ENCODE data around the gene TMEM168.

The TMEM168 gene

GRCh38 chr7:112781558-112781957, 8.6 kb downstream of the TMEM168 start:
- no peak for TF ChIP-seq CTCF (IDR thresholded peaks at IDR 0.05; ENCODE audit: poor library complexity, severe bottlenecking)
- no peaks in the 10 kb centered on the region for H3K9me3 ChIP-seq (ENCODE audit: severe bottlenecking)
- H3K4me3 ChIP-seq (ENCODE audit: severe bottlenecking) = no peak overlapping the region
- H3K27me3 ChIP-seq (ENCODE audit: insufficient read depth, poor library complexity, severe bottlenecking) = no peaks in the 10 kb centered on the region
- H3K4me1 ChIP-seq (ENCODE audit: insufficient read depth, poor library complexity, severe bottlenecking) = peaks cover 11% of the 10 kb centered on the region
- H3K36me3 ChIP-seq (ENCODE audit: low read depth) = peaks cover 36% of the 10 kb centered on the region
- no peak overlapping the region for H3K27ac ChIP-seq (ENCODE audit: poor library complexity, severe bottlenecking)
- DNase-seq (ENCODE audit: low spot score) = no peak
- ATAC-seq (ENCODE audit: low read depth) = no peak

GRCh38 chr7:112781110-112781509, 9.1 kb downstream of the TMEM168 start:
- Histone ChIP-seq H3K36me3 (ENCODE audit: low read depth) (peaks cover 36% of the 10 kb centered on the region), H3K9me3 (ENCODE audit: severe bottlenecking) (no peaks in the 10 kb centered on the region), H3K27ac (ENCODE audit: poor library complexity, severe bottlenecking) (no peak overlapping the region), H3K4me3 (ENCODE audit: severe bottlenecking) (no peak overlapping the region), H3K4me1 (ENCODE audit: insufficient read depth, poor library complexity, severe bottlenecking) (peaks cover 11% of the 10 kb centered on the region), H3K27me3 (ENCODE audit: insufficient read depth, poor library complexity, severe bottlenecking) (no peaks in the 10 kb centered on the region)
- TF ChIP-seq CTCF (IDR thresholded peaks at IDR 0.05; ENCODE audit: poor library complexity, severe bottlenecking) = no peak
- no peak for DNase-seq (ENCODE audit: low spot score)
- ATAC-seq (ENCODE audit: low read depth) = no peak

DNA sequence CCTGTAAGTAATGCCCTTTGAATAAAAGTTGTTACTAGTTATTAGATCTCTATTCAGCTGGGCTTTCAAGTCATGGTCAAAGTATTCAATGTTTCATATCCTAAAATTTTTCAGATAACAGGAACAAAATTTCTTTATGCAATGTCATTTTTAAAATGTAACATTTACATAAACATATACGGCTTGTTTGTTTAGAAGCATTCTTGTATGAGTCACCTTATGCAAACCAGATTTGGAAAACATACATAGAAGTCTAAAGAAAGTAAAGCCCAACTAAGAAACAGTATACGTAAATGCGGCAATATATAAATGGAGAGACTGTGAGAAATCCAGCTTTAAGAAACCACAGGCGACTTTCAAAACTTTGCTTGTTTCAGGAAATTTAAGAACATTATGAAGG, 10.5 kb downstream of the TMEM168 start:
- no peak for TF ChIP-seq CTCF (IDR thresholded peaks at IDR 0.05; ENCODE audit: poor library complexity, severe bottlenecking)
- DNase-seq (ENCODE audit: low spot score) = no peak
- Histone ChIP-seq H3K9me3 (ENCODE audit: severe bottlenecking) (no peaks in the 10 kb centered on the region), H3K4me1 (ENCODE audit: insufficient read depth, poor library complexity, severe bottlenecking) (peaks cover 11% of the 10 kb centered on the region), H3K27me3 (ENCODE audit: insufficient read depth, poor library complexity, severe bottlenecking) (no peaks in the 10 kb centered on the region), H3K27ac (ENCODE audit: poor library complexity, severe bottlenecking) (no peak overlapping the region), H3K4me3 (ENCODE audit: severe bottlenecking) (no peak overlapping the region), H3K36me3 (ENCODE audit: low read depth) (peaks cover 38% of the 10 kb centered on the region)
- ATAC-seq (ENCODE audit: low read depth) = no peak

GRCh38 chr7:112777406-112777805, 12.8 kb downstream of the TMEM168 start:
- no peak overlapping the region for H3K27ac ChIP-seq (ENCODE audit: poor library complexity, severe bottlenecking)
- H3K4me3 ChIP-seq (ENCODE audit: severe bottlenecking) = no peak overlapping the region
- ATAC-seq (ENCODE audit: low read depth) (no peak), DNase-seq (ENCODE audit: low spot score) (no peak)
- H3K4me1 ChIP-seq (ENCODE audit: insufficient read depth, poor library complexity, severe bottlenecking) = peaks cover 2% of the 10 kb centered on the region
- peaks cover 19% of the 10 kb centered on the region for H3K36me3 ChIP-seq (ENCODE audit: low read depth)
- H3K27me3 ChIP-seq (ENCODE audit: insufficient read depth, poor library complexity, severe bottlenecking) = no peaks in the 10 kb centered on the region
- no peaks in the 10 kb centered on the region for H3K9me3 ChIP-seq (ENCODE audit: severe bottlenecking)
- no peak for TF ChIP-seq CTCF (IDR thresholded peaks at IDR 0.05; ENCODE audit: poor library complexity, severe bottlenecking)

DNA sequence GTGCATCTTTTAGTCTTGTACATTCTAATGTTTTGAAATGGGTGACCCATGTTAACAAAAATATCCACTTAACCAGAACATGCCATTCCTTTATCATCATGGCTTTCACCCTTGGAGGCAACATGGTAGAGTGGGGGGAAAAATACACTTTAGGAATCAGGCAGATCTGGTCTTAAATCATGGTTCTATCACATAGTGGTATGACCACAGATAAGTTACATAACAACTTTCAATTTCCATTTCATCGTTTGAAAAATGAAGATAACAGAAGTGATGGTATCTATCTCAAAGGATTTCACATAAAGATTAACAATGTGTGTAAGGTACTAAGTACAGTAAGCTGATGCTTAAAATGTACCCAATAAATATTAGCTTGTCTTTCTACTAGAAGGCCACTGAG, 19.0 kb downstream of the TMEM168 start:
- H3K27ac ChIP-seq (ENCODE audit: poor library complexity, severe bottlenecking) = peak overlapping the region; percentile 72
- TF ChIP-seq CTCF (IDR thresholded peaks at IDR 0.05; ENCODE audit: poor library complexity, severe bottlenecking) = no peak
- H3K4me3 ChIP-seq (ENCODE audit: severe bottlenecking) = no peak overlapping the region
- H3K27me3 ChIP-seq (ENCODE audit: insufficient read depth, poor library complexity, severe bottlenecking) = no peaks in the 10 kb centered on the region
- H3K36me3 ChIP-seq (ENCODE audit: low read depth) = peaks cover 9% of the 10 kb centered on the region; the same call in 1 of the 2 replicates
- ATAC-seq (ENCODE audit: low read depth) (no peak), DNase-seq (ENCODE audit: low spot score) (no peak)
- H3K9me3 ChIP-seq (ENCODE audit: severe bottlenecking) = no peaks in the 10 kb centered on the region
- H3K4me1 ChIP-seq (ENCODE audit: insufficient read depth, poor library complexity, severe bottlenecking) = peaks cover 23% of the 10 kb centered on the region

Data from RWPE2 (cell line).